Measurements from ENCODE around the gene SRSF1.
"Not testable (repeated sequence)": the region's sequence is repeated elsewhere in the genome, so short reads cannot be mapped to it uniquely, and the experiment has no call there.

SRSF1 gene

DNA sequence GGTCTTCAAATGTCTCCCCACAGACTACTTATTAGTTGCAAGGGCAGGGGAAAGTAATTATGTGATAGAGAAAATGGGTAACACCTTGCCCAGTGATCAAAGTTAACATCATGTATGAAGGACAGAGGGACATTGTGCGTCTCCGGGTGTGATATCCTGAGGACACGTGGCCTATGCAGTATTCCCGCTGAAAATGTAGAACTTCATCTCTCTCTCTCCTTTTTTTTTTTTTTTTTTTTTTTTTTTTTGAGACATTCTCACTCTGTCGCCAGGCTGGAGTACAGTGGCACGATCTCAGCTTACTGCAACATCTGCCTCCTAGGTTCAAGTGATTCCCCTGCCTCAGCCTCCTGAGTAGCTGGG, 43.9 kb downstream of the SRSF1 start:
- no peak for DNase-seq

DNA sequence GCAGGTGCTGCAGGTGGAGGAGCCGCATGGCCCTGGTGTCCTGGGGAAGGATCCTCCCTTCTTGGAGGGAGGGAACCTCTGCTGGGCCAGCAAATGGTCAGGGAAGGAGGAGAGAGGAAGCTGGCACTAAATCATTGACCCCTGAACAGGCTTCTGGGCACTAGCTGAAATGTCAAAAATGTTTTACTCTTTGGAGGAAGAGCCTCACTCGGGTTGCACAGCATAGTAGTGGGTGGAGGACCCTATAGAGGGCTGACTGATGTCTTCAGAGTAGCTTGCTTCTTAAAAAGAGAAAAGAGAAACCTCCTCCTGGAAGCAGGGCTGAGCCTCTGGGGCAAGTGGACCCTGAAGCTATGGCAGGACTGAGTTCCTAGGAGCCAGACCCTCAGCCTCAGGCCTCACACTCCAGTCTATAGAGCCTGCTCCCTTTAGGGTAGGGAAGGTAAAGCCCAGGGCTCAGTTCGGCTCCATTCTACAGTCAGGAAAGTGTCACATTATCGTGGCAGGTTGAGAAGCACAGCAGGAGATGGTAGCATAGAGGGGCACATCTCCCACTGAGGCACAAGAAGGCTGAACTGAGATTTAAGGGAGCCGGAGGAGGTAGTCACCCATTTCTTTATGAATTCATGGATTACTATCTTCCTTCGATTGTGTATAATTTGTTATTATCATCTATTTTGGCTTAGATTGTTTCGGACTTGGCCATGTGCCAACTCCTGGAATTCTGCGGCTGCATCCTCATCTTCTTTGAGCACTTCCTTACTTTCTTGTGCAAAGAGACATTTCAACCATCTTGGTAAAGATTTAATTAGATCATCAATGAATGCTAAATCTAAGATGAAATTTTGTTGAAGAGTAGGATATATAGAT, 44.5 kb downstream of the SRSF1 start:
- no peak for DNase-seq

DNA sequence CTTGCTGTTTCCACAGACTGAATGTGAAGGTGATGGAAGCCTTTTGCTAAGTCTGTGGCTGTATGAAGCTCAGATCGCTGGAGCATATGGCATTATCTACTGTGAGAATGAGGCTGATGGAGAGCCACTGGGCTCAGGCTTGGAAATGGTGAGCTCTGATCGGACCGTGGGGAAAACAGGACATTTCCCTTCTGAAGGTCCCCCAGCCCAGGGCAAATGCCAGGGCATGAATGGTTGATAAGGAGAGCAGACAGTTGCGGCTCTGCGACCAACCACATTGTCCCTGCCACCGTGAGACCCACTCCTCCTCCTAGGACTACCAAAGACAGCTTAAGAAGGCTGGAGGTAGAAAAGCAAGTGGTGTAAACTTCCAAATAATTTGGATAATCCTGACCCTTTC, 47.1 kb downstream of the SRSF1 start:
- DNase-seq: peak; percentile 13

DNA sequence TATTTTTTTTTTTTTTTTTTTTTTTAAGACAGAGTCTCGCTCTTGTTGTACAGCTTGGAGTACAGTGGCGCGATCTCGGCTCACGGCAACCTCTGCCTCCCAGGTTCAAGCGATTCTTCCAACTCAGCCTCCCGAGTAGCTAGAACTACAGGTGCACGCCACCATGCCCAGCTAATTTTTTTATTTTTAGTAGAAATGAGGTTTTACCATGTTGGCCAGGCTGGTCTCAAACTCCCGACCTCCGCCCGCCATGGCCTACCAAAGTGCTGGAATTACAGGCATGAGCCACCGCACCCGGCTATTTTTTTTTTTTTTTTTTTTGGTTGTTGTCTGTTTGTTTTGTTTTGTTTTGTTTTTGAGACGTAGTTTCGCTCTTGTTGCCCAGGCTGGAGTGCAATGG, 48.7 kb downstream of the SRSF1 start:
- DNase-seq: not testable (repeated sequence)

DNA sequence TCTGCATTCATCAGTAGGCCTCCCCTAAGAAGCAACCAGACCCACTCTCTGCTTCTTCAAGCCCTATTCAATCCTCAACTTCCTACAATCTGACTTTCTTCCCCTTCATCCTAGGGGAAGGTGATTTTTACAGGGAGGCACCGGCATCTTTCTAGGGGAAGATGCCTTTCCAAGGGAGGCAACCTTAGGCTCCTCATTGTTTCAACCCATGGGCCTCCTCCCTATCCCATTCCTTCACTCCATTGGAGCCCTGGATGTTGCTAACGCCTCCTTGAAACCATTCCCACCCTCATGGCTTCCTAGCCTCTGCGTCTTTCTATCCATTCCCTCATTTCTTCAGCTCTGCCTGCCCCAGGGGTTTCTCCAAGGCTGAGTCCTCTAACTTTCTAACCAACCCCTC, 49.2 kb downstream of the SRSF1 start:
- DNase-seq: no peak

DNA sequence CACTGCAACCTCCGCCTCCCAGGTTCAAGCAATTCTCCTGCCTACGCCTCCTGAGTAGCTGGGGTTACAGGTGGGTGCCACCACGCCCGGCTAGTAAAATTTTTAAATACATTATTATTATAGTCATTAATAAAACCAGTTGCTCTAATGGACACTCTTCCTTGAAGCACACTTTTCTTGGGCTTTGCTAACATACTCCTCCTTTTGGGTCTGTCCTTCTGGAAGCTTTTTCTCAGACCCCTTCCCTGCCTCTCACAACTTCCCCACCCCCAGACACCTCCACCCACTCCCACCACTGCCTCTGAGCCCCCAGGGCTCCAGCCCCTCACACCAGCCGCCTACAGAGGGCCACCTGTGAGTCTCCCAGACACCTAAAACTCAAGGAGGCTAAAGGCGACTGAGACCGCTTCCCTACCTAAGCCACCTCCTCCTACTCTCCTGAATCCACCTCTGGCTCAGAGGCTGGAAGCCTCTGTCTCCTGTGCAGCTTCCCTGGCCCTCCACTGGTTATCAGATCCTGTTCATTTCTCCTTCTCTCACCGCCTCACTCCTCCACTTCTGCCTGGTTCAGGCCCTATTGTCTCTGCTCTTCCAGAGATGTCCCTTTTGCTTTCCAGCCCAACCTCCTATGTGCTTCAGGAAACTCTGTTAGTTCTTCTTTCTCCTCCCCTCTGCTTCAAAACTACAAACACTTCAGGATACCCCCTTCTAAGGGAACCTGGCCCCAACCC, 49.8 kb downstream of the SRSF1 start:
- no peak for DNase-seq

DNA sequence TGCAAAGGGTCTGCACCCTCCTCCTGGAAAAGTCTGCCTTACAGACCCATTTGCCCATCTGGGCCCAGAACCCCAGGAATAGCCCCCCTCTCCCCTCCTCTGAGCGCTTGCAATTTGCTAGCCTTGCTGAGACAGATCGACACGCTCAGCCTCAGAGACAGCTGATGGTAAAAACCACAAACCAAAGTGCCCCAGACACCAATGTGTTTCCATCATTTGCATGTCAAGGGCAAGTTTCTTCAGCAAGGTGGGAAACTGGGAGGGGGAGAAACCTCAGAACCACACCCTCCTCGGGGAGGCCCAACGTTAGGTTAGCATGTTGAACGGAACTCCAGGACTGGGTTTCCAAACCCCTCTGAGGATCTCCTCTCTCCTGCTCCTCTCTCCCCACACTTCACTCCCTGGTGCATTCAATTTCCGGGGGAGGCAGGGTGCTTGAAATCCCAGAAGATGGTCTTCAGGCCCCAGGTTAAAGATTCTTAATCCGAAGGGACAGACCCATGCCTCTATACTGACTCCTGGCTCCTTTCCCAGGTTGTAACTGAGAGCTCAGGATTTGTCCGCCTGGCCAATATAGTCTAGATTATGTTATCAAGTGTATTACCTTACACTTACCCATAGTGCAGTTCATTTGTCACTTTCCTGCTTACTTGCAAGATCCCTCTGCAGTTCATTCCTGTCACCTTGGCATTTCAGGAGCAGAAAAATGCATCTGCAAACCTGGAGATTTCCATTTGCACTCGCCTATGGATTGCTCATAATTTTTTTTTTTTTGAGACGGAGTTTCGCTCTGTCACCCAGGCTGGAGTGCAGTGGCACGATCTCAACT, 50.5 kb downstream of the SRSF1 start:
- peak; percentile 52 for DNase-seq

DNA sequence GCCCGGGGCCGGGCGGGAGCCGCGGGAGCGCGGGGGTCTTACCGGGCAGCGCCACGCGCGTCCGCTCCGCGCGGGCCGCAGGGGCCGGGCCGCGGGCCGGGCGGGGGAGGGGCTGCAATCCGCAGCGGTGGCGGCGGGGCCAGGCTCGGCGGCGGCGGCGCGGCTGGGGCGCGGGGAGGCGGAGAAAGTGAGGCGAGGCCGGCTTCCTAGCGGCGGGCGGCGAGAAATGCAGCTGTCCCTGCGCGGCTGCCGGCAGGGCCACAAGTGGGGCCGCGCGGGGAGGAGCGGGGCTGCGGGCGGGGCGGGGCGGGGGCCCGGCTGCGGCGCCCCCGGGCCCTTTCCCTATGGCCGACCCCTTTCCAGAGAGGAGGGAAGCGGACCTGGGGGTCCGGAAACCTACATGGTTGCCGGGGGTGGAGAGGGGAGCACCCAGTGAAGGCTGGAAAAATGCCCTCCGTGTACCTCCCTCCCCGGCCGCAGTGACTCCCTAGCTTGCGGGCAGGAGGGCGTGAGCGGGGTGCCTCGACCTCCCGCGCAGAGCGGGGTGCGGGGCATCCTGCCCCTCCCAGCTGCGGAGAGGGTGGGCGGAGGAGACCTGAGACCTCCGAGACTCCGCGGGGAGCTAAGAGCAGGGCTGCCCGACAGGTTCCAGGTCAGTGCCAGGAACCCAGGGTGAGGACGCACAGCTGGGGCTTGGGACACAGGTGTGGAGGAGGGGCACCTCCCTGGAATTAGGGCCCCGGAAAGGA, 51.7 kb downstream of the SRSF1 start, which contains the start of gene CUEDC1:
CUEDC1 (minus strand) TSS at position 230 of the 749 bp plus-strand sequence. CDS start 69,848 bp downstream, outside the sequence.
- peak; percentile 75 for DNase-seq

DNA sequence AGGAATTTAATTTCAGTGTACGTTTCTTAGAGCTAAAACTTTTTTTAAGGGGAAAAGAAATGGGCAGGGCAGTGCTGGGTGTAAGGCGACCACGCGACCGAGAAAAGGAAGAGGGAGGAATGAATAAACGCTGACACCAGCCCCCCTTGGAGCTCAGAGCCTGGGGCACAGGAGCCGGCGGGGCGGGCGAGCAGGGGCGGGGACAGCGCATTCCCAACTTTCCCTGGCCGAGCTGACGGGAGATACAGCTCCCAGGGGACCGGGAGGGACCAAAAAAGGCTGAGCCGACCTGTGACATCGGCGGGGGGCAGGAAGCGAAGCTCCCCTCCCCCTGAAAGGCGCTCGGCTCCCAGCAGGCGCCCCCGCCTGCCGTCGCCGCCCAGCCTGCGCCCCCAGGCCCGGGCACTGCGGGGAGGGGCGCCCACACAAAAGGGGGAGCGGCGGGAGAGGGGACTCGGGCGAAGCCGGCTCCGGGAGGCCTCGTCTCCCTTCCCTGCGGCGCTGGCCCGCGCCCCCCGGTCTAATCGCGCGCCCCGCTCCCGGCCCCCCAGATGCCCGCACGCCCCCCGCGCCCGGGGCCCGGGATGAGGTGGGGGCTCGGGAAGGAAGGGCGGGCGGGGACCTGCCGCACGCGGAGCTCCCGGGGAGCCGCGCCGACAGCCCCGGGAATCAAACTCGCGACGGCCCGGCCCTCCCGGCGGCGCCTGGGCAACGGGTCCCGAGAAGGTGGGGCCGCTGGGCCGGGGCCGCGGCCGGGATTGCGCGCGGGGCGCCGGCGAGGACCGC, 52.5 kb downstream of the SRSF1 start:
- DNase-seq: no peak

DNA sequence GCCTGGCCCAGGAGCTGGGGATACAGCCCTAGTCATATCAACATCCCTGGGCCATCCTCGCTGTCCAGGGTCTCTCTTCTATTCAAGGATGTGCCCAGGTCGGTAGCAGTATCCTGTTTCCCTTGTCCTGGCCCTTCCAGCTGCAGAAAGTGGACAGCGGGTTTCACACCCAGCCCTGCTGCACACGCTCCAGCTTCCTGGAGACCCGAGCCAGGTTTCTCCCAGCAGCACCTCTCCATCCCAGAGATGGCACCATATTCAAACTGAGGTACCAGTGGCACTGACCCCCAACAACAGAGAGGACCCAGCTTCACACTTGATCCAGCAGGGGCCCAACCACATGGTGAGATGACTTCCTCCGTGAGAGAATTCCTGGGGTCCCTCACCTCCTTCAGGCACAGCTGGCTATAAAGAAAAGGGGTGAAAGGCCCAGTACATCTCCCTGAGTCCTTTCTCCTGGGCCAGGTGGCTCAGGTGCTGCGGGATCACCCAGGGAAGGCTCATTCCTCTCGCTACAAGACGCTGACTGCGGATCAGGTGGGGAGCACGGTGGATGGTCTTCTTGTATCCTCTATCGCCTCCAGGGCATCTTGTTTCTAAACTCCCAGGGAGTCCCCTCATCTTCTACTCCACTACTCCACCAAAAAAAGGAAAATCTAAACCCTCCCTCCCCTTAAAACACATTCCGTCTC, 53.2 kb downstream of the SRSF1 start:
- no peak for DNase-seq
